ENCODE data around the gene SFMBT1.

DNA sequence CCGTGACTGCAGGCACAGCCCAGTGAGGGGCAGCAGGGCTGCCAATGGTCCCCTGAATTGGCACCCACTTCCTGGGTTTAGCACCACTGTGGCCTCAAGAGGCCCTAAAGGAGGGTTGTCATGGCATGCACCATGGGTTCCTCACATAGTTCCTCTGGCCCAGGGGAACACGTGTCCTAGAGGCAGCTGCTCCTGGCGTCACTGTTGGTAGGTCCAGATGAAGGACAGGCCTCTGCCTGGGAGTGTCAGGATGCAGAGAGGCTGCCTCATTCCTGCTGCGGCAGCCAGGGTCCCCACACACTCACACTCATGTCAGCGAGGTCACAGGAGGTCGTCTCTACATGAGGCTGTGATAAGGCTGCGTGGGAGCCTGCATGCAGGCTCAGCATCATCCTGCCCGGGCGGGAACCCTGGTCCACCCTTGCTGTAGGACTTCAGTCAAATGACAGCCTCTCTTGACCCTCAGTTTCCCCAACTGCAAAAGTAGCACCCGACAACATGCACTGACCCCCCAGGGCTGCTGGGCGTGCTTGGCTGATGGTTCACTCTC is 26.1 kb upstream of the SFMBT1 start:
- TF ChIP-seq, protein P1, sequence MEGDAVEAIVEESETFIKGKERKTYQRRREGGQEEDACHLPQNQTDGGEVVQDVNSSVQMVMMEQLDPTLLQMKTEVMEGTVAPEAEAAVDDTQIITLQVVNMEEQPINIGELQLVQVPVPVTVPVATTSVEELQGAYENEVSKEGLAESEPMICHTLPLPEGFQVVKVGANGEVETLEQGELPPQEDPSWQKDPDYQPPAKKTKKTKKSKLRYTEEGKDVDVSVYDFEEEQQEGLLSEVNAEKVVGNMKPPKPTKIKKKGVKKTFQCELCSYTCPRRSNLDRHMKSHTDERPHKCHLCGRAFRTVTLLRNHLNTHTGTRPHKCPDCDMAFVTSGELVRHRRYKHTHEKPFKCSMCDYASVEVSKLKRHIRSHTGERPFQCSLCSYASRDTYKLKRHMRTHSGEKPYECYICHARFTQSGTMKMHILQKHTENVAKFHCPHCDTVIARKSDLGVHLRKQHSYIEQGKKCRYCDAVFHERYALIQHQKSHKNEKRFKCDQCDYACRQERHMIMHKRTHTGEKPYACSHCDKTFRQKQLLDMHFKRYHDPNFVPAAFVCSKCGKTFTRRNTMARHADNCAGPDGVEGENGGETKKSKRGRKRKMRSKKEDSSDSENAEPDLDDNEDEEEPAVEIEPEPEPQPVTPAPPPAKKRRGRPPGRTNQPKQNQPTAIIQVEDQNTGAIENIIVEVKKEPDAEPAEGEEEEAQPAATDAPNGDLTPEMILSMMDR (conservative IDR thresholded peaks at IDR 0.05), result no peak
- TF ChIP-seq EZH2 (IDR thresholded peaks at IDR 0.05; ENCODE audit: low read depth), result no peak

Data from PC-9 (cell line).